HG02623 (cell line): ENCODE measurements around the gene SKP1.
"Not testable (repeated sequence)": the region's sequence is repeated elsewhere in the genome, so short reads cannot be mapped to it uniquely, and the experiment has no call there.

Experiments
- ATAC-seq: cut with Tn5 transposase; IDR thresholded peaks from one replicate; pipeline ENCODE4 v1.9.1; 2021; ENCODE audit warnings: moderate library complexity; ENCODE audit not compliant: unreplicated experiment

Gene SKP1

DNA sequence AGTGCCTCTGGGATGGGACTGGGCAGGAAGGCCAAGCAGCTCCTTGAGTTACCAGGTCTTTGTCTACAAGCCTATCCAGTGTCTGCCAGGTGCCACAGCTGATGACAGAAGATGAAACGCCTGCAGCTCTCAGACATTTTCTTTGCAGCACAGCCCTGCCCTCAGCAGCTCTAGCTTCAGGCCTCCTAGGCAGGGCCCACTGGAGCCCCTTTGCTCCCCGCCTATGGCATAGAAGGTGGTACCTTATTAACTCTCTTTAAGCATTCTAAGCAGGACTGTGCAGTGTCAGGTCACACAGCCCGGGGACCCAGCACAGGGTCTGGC is 1.3 kb upstream of the SKP1 start:
- no peak for ATAC-seq

DNA sequence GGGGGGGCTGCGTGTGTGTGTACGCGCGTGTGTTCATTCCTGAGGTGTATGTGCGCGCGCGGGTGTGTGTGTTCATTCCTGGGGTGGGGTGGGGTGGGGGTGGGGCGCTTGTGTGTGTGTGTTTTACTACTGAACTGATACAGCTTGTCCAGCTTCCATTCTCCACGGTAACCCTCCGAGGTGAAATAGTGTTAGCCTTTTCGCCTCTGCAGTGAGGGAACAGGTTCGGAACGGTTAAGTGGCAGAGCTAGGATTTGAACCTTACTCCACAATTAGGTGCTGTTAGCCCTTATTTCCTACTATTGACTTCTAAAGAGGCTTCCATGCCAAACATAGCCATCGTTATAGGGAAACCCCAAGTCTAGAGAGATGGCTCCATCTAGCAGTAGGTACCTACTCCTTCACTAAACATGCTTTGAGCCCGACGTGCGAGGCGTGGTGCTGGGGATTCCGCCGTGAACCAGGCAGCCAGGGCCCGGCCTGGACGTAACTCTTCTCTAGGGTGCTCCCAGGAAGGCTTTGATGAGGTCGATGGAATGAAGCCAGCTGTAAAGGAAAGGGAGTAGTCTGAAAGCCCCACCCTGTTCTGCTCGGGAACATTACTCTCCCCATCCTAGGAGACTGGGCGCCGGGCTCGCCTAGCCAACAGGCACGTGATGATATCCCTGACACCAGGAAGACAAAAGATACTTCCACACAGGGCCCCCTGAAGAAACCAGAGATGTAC is 782 bp upstream of the SKP1 start:
- ATAC-seq: no peak

DNA sequence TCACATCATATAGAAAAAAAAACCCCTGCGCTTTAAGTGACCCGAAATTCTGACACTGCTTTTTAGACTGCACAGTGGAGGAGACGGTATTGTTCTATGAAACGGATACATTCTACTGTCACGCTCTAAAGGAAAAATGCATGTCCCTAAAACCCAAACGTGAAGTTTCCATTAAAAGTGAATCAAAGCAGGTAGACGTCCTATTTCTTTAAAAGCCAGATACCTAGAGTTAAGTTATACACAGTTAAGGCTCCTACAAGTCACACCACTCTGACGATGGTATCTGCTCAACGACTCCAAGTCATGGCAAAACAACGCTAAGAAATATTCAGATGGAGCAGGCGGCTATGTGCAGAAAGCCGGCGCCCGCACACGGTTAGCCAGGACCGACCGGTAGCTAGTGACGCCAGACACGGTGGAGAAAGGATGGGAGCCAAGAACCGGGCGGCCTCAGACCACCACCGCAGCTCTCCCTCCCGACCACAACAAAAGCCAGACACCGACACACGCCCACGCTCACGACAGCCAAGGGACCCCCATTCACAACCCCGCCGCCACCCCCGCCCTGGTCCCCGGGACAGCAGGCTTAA is 734 bp downstream of the SKP1 start:
- ATAC-seq: peak; percentile 14

- no peak for ATAC-seq
Measured at GRCh38 chr5:134174841-134175839, 1.6 kb downstream of the SKP1 start.

GRCh38 chr5:134171972-134172371 is 4.8 kb downstream of the SKP1 start:
- no peak for ATAC-seq

- ATAC-seq: no peak
Measured at GRCh38 chr5:134162592-134162991, 14.2 kb downstream of the SKP1 start.

GRCh38 chr5:134161513-134162395 is 15.0 kb downstream of the SKP1 start:
- ATAC-seq: no peak

GRCh38 chr5:134153657-134154056 is 23.1 kb downstream of the SKP1 start:
- no peak for ATAC-seq

GRCh38 chr5:134153241-134153640 is 23.5 kb downstream of the SKP1 start:
- no peak for ATAC-seq

- ATAC-seq: not testable (repeated sequence)
Measured at GRCh38 chr5:134152173-134152832, 24.4 kb downstream of the SKP1 start.

- ATAC-seq: no peak
Measured at GRCh38 chr5:134151723-134152122, 25.0 kb downstream of the SKP1 start.

DNA sequence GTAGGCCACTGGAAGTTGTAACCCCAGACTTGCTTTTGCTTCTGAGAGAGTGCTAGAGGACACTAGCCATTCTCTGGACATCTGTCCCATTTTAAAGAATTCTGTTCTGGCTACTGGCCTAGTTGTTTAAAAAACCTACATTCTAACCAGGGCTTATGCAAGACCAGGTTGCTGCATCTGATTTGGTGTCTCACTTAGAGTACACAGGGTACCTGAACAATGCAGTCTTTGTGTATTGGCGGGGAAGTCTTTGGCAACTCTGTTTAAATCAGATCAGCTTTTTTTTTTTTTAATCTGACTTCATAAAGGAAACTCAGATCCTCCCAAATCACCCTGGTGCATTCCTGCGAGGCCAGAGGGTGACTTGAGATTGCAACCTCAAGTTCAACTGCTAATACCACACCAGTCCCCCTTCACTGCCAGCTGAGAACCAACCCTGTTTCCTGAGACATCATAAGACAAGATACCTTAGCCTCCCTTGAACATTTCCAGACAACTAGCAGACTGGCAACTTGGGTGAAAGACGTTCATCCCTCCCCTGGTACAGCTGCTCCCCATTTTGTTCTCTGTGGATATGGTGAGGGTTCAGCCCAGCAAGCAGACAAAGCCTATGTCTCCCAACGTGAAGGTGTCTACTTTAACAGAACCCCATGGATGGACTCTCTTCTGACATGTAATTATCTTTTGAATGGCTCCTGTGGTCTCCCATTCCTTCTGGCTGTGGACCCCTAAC is 27.0 kb downstream of the SKP1 start:
- no peak for ATAC-seq

- no peak for ATAC-seq
Measured at GRCh38 chr5:134148986-134149539, 27.7 kb downstream of the SKP1 start.

GRCh38 chr5:134148316-134148715 is 28.4 kb downstream of the SKP1 start:
- ATAC-seq: no peak

DNA sequence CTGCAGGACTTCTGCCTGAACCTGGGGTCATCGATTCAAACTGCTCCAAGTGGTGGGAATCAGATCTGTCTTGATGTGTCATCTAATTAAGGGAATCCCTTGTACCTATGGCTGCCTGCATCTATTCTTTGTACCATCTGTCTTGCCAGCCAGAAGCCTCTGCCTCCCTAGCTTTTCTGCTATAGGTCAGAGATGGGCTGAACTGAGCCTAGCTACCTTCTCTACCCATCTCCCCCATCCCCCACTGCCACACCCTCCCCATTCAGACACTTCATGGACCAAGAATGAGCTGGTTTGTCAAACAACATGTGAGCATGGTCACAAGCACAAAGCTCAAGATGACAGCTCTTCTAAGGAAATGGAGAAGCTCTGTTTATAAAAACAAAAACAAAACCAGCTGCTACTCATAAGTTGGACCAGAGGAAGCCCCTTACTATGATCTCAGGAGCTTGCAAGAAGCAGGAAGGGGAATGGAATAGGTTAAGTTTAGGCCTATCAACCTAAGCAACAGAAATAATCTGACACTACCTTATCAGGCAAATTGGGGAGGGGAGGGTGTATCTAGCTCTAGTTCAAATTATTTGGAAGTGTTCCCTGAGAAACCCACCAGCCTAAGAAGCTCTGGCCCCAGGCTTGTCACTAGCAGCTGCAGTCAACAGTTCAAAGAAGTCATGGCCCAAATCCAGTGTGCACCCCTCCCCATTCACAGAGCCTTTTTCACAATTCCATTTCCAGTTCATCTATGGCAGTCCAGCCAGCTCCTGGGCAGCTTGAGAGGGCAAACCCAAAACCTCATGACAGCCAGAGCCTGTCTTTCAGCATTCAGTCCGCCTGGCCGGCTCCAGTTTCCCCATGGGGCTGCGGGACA is 29.9 kb downstream of the SKP1 start:
- no peak for ATAC-seq

DNA sequence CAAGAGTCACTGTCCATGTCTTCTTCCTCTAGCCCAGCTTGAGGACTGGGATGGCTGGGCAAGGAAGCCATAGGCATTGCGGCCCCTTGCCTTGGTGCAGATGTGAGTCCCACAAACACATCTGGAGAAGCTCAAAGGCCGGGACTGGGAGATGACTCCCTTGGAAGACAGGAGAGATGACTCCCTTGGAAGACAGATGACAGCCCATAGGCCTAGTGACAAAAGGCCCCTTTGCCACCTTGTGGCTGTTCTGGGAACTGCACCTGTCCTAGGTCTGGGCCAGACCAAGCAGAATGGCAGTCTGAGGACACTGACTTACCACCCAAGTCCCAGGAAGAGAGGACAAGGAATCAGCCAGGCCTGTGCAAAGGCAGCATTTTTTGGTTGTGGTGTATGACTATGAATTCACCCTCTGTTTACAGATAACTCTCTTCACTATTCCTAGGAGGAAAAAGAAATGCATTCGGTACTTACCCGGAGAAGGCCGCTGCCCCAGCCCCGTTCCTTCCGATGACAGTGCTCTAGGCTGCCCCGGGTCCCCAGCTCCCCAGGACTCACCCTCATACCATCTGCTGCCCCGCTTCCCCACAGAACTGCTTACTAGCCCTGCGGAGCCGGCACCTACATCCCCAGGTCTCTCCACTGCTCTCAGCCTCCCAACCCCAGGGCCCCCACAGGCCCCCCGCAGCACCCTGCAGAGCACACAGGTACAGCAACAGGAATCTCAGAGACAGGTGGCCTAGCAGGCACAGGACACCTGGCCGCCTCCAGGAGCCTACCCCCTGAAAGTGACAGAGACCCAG is 30.8 kb downstream of the SKP1 start:
- ATAC-seq: no peak

GRCh38 chr5:134145041-134145757 is 31.6 kb downstream of the SKP1 start:
- no peak for ATAC-seq
